ENCODE results near the gene SOX9. TPM values are rescaled to one million over a fixed set of nuclear protein-coding genes. Genes with fewer than 3 reads are reported as not detected.

SOX9 gene
- total RNA-seq, 2 donors from 2014 or later: 0.46 to 1.3 TPM

DNA sequence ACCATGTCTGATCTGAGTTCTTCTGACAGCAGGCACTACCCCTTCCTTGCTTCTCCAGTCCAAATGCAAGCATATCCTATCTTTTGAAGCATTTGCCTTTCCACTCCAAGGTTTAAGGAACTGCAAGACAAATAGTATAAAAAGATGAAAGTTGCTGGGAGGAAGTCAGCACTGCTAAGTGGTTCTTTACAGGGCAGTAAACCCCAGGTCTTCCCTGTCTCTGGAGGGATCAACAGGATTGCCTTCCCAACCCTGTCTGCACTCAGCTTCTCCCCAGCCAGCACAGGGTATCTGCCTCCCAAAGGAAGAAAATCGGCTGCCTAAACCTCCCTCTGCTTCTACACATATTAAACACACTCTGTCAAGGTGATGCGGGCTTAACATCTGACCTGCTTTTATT, 46.8 kb downstream of the SOX9 start:
- TF ChIP-seq, protein P1, sequence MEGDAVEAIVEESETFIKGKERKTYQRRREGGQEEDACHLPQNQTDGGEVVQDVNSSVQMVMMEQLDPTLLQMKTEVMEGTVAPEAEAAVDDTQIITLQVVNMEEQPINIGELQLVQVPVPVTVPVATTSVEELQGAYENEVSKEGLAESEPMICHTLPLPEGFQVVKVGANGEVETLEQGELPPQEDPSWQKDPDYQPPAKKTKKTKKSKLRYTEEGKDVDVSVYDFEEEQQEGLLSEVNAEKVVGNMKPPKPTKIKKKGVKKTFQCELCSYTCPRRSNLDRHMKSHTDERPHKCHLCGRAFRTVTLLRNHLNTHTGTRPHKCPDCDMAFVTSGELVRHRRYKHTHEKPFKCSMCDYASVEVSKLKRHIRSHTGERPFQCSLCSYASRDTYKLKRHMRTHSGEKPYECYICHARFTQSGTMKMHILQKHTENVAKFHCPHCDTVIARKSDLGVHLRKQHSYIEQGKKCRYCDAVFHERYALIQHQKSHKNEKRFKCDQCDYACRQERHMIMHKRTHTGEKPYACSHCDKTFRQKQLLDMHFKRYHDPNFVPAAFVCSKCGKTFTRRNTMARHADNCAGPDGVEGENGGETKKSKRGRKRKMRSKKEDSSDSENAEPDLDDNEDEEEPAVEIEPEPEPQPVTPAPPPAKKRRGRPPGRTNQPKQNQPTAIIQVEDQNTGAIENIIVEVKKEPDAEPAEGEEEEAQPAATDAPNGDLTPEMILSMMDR (conservative IDR thresholded peaks at IDR 0.05): no peak
- H3K4me3 Mint-ChIP-seq: no peak overlapping the region
- H3K36me3 Mint-ChIP-seq (ENCODE audit: low read depth): no peaks in the 10 kb centered on the region
- no peak for DNase-seq
- peaks cover 16% of the 10 kb centered on the region for H3K27me3 Mint-ChIP-seq (ENCODE audit: insufficient read depth)
- peaks cover 7% of the 10 kb centered on the region for H3K4me1 Mint-ChIP-seq
- H3K9me3 Mint-ChIP-seq: no peaks in the 10 kb centered on the region
- H3K27ac Mint-ChIP-seq: no peak overlapping the region
- 83 to 84% methylated on average over 1 to 2 of the region's 2 CpGs for WGBS, 2 experiments (ENCODE audit: insufficient coverage in 1 of 2, insufficient read length in 1 of 2)
- Histone ChIP-seq H3K9me3 (ENCODE audit: control insufficient read depth, low read length) (peaks cover 5% of the 10 kb centered on the region), H3K36me3 (ENCODE audit: control insufficient read depth, insufficient read depth, low read length) (no peaks in the 10 kb centered on the region), H3K27ac (ENCODE audit: low read depth, low read length) (no peak overlapping the region), H3K4me1 (ENCODE audit: control insufficient read depth, insufficient read depth, low read length) (no peaks in the 10 kb centered on the region), H3K9ac (ENCODE audit: extremely low read depth, low read length, poor library complexity, severe bottlenecking) (no peak overlapping the region), H3K4me3 (ENCODE audit: low read length) (no peak overlapping the region), H3K27me3 (ENCODE audit: control insufficient read depth, insufficient read depth, low read length, poor library complexity, severe bottlenecking) (no peaks in the 10 kb centered on the region)

DNA sequence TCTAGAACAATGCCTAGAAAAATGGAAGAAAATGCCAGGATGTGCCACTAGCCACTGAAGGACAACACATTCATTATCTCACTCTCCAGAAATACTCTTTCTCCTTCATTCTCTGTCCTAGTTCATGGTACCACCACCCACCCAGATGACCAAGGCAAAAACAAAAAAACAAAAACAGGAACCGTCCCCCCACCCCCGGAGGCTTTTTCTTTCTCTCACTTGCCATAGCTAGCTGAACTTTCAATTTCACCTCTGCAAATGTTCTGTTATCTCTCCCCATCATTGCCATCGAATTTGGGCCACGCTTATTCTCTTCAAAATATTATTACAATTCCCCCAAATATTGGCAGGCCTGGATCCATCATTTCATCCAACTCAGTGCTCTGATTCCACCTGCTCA, 49.0 kb downstream of the SOX9 start:
- 87 to 96% methylated on average over 4 of the region's 4 CpGs for WGBS, 2 experiments (ENCODE audit: insufficient coverage in 1 of 2, insufficient read length in 1 of 2)
- H3K27me3 ChIP-seq (ENCODE audit: control insufficient read depth, insufficient read depth, low read length, poor library complexity, severe bottlenecking): no peaks in the 10 kb centered on the region
- H3K36me3 ChIP-seq (ENCODE audit: control insufficient read depth, insufficient read depth, low read length): no peaks in the 10 kb centered on the region
- no peak overlapping the region for H3K4me3 ChIP-seq (ENCODE audit: low read length)
- H3K4me1 ChIP-seq (ENCODE audit: control insufficient read depth, insufficient read depth, low read length): no peaks in the 10 kb centered on the region
- no peak overlapping the region for H3K27ac ChIP-seq (ENCODE audit: low read depth, low read length)
- Mint-ChIP-seq H3K36me3 (ENCODE audit: low read depth) (no peaks in the 10 kb centered on the region), H3K4me3 (no peak overlapping the region), H3K27ac (no peak overlapping the region), H3K4me1 (peaks cover 12% of the 10 kb centered on the region), H3K9me3 (no peaks in the 10 kb centered on the region), H3K27me3 (ENCODE audit: insufficient read depth) (peaks cover 21% of the 10 kb centered on the region)
- H3K9ac ChIP-seq (ENCODE audit: extremely low read depth, low read length, poor library complexity, severe bottlenecking): no peak overlapping the region
- TF ChIP-seq, protein P1 (conservative IDR thresholded peaks at IDR 0.05): no peak
- no peaks in the 10 kb centered on the region for H3K9me3 ChIP-seq (ENCODE audit: control insufficient read depth, low read length)
- no peak for DNase-seq

DNA sequence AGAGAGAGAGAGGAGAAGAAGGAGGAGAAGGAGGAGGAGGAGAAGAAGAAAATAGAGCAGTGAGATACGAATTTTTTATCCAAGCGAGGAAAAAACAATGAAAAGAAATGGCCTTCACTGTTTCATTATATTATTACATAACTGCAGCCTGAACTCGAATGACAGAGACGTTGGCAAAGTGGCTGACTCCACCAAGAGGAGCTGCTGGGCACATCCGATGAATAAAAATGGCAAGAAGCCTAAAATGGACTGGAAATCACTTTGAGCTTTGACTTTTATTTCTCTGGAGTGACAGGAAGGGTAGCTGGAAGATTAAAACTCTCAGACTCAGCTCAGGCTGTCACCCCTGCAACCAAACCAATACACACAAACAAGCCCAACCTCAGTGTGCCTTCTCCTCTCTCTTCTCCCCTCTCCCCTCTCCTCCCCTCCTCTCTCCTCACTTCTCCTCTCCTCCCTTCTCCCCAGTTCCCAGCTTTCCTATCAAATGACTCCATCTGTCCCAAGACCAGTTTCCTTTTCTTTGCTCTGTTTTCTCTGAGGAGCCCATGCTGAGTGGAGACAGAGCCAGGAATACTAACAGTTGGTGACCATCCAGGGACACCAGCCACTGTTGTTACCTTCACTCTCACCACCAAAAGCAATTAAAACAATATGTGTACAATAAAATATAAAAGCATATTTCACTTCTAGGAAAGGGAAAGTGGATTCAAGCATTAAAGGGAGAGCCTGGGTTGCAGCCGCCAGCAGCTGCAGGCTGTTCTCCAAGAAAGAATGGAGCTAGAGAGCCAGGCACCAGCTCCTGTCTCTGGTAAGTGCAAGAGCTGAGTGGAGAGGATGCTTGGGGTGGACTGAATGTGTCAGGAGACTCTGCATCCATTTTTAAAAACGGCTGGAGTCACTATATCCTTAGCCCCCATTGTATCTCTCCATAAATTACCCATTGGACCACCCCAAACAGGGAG, 51.2 kb downstream of the SOX9 start:
- H3K36me3 Mint-ChIP-seq (ENCODE audit: low read depth): no peaks in the 10 kb centered on the region
- Histone ChIP-seq H3K4me1 (ENCODE audit: control insufficient read depth, insufficient read depth, low read length) (no peaks in the 10 kb centered on the region), H3K4me3 (ENCODE audit: low read length) (no peak overlapping the region), H3K9ac (ENCODE audit: extremely low read depth, low read length, poor library complexity, severe bottlenecking) (no peak overlapping the region), H3K9me3 (ENCODE audit: control insufficient read depth, low read length) (no peaks in the 10 kb centered on the region), H3K27ac (ENCODE audit: low read depth, low read length) (no peak overlapping the region), H3K27me3 (ENCODE audit: control insufficient read depth, insufficient read depth, low read length, poor library complexity, severe bottlenecking) (no peaks in the 10 kb centered on the region), H3K36me3 (ENCODE audit: control insufficient read depth, insufficient read depth, low read length) (no peaks in the 10 kb centered on the region)
- no peaks in the 10 kb centered on the region for H3K9me3 Mint-ChIP-seq
- no peak for DNase-seq
- 76 to 80% methylated on average over 1 to 7 of the region's 7 CpGs for WGBS, 2 experiments (ENCODE audit: insufficient coverage in 1 of 2, insufficient read length in 1 of 2)
- peaks cover 23% of the 10 kb centered on the region for H3K4me1 Mint-ChIP-seq
- no peak overlapping the region for H3K4me3 Mint-ChIP-seq
- TF ChIP-seq, protein P1 (conservative IDR thresholded peaks at IDR 0.05): no peak
- H3K27ac Mint-ChIP-seq: no peak overlapping the region
- H3K27me3 Mint-ChIP-seq (ENCODE audit: insufficient read depth): peaks cover 19% of the 10 kb centered on the region

Data from endodermal cell (in vitro differentiated cells).